HG03442 (cell line): Measurements from ENCODE around the gene MPPED2.

Experiments
- ATAC-seq: cut with Tn5 transposase; IDR thresholded peaks from one replicate; pipeline ENCODE4 v1.9.1; 2021; ENCODE audit warnings: mild to moderate bottlenecking, moderate library complexity; ENCODE audit not compliant: unreplicated experiment

MPPED2 gene

DNA sequence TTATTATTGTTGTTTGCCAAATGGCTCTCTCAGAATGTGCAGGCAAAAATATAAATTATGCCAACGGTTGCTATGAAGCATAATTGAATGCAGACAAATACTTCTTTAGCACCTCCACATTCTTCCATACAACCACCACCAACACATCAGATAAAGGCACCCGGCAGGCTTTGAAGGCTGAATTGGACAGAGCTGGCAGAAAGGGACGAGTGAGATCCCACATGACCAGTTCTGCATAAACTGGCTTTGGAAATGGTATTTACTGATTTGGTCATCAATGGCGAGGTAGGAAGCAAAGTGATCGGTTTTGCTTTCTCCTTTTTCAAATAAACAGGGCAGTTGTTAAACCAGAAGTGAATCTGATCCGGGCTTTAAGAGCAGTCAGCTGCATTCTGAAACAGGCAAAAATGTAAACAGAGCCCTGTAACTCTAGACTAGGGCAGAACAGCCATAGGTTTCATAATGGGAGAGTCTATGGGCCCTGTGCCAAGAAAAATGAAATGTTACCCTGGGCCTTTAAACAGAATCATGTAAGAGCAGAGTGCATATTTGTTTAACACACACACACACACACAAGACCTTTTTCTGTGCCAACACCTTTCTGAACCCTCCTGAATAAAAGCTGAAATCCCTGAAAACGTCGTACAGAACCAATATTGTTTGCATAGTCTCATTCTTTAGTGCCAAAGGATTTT lies 97.7 kb downstream of the MPPED2 start:
- no peak for ATAC-seq

DNA sequence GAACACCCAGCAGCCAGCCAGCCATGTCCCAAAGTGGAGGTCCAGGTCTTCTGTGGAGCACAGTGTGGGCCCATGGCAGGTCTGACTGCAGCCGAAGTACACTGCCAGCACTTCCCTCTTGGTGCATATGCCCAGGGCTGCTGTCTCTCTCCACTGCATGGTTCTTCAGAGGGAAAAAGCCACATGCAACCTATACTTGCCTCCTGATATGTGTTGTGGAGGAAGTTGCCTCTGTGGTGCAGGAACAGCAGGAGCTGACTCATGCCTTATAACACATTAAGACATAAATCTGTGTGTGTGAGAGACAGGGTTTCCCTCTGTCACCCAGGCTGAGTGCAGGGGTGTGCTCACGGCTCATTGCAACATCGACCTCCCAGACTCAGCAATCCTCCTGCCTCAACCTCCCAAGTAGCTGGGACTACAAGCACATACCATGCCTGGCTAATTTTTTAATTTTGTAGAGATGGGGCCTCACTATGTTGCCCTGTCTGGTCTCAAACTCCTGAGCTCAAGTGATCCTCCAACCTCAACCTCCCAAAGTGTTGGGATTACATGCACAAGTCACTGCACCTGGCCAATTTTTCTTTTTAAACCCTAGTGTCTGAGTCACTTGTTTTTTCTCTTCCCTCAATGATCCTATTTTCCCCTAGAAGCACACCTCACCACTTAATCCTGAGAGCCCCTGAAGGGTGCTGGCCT lies 98.8 kb downstream of the MPPED2 start:
- no peak for ATAC-seq

DNA sequence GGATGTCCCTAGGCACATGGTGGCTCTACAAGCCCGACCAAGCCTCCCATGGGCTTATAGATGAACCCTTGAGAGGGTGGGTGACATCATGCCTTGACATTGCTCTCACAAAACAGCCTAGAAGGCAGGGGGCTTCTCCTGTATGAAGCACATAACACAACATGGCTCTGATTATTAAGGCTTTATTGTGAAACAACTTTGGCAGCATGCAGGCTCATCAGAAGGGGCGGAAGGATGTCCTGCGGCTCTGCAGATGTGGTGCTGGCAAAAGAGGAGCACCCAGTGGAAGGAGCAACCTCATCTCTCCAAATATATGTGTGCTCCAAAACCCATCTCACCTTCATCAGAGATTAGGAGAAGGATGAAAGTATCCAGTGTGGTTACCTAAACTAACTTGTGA lies 100.4 kb downstream of the MPPED2 start:
- no peak for ATAC-seq

DNA sequence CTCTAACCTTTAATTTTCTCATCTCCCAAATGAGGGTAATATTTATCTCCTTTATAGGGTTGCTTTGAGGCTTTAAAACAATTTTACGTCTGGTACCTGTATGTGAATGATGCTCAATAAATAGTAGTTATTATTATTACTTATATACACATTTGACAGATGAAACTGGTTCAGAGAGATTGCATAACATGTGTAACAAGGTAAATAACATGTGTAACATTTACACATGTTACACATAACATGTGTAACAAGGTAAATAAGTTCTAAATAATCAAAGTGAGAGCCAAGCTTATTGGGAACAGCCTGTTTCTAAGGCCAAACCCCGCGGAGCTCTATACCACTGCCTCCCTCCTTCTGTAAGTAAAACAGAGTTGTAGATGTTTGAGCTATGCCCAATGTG lies 100.9 kb downstream of the MPPED2 start:
- ATAC-seq = no peak

DNA sequence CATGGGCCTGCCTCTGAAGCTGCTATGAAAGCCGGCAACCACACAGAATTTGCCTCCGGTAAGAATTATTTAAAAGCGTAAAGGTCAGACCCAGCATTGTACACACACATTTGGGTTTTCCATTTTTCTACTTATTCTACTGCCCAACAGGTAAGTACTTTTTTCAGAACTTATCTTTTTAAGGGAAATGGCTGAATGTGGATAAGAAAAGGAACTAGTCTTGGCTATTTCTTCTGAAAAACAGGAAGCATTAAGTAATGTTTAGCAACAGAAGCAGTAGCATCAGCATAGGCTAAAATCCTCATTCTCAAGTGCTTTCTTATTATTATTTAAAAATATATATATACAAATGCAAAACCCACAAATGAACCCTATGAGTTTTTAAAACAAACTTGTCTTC lies 103.1 kb downstream of the MPPED2 start:
- ATAC-seq = no peak

DNA sequence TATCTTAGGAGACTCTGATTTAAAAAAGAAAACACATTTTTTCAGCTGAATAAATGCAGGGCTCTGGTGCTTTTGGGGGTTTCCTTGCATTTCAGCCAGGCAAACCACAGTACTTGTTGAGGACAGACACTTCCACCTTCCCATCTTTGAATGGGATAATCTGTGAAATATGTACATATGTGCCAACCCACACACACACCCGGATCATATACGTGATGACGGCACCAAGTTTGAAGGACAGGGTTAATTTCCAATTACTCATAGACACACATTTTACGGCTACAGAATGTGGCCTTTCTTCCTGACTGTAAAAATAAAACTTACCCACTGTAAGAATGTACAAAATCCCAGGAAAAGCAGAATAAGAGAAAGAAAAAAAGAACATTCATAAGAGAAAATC lies 104.4 kb downstream of the MPPED2 start:
- no peak for ATAC-seq

DNA sequence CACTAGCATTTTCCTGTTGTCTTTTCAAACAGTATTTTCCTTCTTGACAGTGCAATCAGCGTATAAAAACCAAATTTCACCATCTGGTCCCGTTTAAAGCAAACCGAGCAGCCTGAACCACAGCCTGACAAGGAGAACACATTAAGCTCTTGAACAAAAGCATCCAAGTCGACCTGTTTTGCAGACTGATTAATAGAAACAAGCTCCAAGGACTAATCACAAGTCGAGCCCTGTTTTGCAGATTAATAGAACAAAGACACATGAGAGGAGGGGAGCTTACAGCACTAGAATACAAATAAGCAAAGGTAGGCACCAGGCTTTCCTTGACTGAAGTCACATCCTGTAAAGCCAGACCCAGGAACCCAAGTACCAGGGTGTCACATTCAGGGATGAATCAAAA lies 104.8 kb downstream of the MPPED2 start:
- ATAC-seq = no peak

DNA sequence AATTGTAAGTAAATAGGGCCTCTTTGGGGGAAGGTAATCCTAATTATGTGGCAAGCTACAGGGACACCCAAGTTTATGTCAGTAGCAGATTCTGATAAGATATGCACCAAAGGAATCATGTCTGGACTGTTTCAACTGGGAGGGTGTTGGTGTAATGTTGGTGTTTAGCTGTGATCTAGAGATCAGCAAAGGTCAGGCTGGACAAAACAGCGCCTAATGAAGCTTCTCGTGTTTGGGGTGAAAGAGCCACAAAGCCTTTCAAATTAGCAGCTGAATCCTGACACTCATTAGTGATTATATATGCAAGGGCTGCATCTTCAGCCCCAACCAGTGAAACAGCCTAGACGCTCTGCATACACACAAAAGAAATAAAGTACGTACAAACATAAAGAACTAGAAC lies 106.3 kb downstream of the MPPED2 start:
- ATAC-seq = no peak

DNA sequence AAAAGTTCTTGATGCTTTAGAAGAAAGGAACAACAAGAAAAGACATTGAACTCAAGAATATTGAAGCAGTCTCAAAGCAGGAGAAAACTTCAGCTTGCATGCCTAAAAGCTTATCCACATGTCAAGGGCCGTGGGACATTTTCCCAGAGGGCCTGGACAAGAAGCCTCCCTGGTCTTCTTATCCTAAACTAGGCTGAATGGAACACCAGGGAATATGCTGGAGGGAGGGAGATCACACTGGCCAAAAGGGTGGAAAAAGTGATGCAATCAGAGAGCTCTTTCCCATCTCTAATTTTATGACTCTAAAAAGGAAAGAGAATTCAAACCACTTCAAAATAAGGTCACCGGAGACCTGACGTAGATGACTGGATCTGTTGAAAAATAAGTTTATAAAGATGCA lies 107.2 kb downstream of the MPPED2 start:
- no peak for ATAC-seq

DNA sequence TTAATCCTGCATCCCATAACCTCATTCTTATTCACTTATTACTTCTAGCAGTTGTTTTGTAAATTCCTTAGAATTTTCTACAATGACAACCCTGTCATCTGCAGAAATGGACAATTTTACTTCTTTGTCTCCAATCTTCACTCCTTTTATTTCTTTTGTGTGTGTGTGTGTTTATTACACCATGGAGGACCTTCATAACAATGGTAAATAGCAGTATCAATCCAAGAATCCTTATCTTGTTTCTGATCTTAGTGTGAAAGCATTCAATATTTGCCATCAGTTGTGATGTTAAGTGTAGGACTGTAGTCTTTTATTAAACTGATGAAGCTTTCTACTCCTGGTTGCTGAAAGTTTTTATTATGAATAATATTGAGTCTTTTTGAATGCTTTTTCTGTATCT lies 109.1 kb downstream of the MPPED2 start:
- no peak for ATAC-seq

DNA sequence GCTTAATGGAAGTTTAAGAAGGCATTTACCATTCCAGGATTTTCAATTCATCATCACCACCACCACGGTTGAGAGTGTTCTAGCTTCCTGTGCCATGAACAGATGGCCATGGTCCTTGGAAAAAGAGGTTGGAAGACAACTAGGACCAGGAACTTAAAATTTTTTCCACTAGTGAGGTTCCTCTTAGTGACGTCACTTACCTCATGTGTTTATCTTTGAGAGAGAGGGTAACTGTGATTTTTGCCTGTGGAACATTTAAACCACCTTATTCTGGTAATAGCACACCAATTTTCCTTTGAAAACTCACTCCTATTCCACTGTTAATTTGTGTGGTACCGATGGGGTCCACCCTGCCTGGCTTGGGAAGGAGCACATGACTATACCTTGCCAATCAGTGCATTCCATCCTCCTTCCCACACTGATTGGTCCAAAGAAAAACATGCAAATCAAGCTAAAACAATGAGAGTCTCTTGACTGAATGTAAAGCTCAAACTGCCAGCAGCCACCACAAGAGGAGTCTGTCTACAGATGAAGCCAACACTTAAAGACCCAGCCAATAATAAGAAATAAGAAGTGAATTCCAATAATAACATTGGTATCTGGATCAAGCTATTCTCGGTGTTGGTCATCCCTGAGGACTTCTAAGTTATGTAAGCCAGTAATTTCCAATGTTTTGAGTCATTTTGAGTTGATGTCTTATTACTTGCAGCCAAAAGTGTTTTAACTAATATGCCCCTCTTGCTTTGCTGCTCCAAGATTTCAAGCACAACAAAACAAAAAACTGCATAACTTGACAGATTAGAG lies 111.8 kb downstream of the MPPED2 start:
- ATAC-seq = no peak

DNA sequence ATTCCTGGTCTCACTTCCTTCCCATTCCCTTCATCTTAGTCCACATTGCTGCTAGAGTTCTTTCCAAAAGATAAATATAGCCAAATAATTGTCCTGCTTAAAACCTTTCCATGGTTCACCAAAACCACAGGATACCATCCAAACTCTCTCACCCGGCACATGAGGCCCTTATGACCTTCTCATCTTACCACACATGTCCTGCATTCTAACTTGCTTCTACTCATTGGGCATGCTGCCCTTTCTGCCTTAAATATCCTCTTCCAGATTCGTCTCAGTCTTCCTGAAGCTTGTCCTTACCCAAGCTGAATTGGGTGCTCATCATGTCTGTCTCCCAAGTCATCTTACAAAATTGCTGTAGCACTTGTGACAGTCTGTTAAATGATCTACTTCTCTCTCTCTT lies 114.9 kb downstream of the MPPED2 start:
- ATAC-seq = no peak

DNA sequence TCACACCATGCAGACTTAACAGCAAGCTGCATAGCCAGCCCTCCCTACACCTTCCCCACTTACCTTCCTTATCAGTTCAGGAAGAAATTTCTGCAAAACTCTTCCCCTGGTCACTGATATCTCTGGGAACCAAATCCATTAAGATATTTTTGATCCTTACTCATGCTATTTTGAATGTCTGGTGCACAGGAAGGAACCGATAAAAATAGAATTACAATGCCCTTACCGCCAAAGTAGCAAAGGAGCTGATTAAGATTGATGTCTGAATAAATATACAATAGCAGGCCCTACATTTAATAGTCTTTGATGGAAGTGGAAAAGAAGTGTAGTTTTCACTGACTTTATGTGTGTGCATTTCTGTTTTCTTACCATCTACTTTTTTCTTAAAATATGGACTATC lies 117.3 kb downstream of the MPPED2 start:
- ATAC-seq = no peak

DNA sequence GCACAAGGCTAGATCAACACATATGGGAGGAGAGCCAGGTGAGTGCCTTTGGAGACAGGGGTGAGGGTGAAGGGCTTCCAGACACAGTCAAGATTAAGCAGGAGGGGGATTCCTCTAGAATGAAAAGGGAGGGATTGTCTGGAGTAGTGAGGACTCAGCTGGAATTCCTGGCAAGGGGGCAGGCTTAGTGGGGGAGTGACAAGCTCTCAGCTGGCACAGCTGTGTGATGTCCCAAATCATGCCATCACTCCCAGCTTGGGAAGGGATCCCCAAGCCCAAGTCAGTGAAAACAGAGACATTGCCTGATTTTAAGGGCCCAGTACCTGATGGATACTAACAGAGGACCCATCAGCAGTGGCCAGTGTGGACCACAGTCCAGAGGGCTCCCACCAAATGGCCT lies 119.0 kb downstream of the MPPED2 start:
- no peak for ATAC-seq

DNA sequence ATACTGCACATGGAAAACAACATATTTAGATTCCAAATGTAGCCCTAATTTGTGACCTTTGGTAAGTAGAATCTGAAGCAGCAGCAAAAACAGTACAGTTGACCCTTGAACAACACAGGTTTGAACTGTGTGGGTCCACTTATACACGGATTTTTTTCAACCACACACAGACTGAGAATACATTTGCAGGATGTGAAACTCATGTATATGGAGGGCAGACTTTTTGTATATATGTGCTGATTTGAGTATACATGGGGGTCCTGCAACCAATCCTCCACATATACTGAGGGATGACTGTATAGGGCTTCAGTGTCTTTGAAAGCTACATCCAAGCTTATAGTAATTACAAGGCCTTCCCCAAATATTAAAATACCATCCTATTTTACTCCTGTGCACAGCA lies 120.5 kb downstream of the MPPED2 start:
- ATAC-seq = no peak

DNA sequence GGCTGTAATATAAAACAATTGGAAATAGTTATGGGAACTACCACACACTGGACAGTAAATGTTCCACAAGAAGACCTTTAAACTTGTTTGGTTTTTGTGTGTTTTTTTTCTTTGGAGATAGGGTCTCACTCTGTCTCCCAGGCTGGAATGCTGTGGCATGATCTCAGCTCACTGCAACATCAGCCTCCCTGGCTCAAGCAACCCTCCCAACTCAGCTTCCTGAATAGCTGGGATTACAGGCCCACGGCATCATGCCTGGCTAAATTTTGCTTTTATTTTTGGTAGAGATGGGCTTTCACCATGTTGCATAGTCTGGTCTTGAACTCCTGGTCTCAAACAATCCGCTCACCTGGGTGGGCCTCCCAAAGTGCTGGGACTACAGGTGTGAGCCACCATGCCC lies 121.0 kb downstream of the MPPED2 start:
- no peak for ATAC-seq

DNA sequence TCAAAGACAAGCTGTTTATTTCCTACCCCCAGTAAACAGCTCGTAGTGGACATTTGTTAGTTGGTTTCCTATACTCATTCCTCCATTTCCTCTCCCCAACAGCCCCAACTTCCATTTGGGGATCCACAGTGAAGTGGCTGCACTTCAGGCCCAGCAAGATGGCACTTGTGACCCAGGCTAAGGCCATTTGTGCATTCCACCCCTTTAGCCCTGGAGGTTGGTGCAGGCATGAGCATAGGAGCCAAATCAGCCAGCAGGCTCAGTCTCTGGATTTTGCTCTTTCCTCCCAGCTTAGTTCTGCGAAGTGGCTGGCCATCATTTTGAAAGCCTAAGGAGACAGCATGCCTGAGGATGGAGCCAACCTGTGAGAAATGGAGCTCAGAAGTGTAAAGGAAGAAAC lies 122.9 kb downstream of the MPPED2 start:
- no peak for ATAC-seq

DNA sequence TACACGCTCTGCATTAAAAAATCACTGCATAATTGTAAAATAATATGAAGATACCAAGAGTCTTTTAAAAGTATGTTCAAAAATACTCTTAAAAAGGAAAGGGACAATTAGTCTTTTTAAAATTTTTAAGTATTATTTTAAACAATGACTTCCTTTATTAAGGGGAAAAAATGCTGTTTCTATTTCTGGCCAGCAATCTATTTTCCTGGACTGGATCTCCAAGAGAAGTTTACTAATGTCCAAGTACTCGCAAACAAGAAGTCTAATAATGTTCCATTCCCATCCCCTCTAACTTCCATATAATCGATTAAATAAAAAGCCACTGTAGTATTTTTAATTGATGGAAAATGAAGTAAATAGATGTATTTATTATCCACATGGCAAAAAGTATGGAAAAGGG lies 123.7 kb downstream of the MPPED2 start:
- no peak for ATAC-seq

DNA sequence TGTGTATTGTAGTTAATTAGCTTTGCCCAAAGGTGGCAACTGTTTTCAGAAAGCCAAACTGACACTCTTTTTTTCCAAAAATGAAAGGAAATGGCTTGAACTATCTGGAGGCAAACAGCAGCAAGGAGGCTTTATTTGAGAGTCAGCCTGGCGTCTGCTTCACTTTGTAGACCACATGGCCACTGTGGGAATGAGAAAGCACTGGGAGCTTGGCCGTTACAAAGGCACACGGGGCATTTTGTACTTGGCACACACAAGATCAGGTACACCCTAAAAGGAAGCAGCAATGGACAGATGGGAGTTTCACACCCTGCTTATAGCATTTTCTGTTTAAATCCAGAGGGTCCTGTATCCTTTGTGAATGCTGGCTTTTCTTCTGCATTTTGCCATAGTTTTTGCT lies 126.3 kb downstream of the MPPED2 start:
- no peak for ATAC-seq

DNA sequence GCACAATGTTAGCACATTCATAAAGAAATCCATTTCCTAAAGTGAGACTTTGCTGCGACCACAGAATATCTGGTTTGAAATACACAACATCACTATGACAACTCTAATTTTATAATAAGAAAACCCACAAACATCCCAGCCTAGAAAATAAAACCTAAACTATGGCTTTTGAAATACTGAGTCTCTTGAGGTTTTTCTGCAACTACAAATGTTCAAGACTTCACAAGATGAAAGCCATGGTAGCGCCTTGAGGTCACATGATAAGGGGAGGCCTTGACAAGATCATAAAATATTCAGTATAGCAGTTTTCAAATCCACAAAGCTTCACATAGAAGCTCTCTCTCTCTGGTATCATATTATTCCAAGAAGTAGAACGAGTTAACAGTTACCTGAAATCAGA lies 126.8 kb downstream of the MPPED2 start:
- no peak for ATAC-seq

DNA sequence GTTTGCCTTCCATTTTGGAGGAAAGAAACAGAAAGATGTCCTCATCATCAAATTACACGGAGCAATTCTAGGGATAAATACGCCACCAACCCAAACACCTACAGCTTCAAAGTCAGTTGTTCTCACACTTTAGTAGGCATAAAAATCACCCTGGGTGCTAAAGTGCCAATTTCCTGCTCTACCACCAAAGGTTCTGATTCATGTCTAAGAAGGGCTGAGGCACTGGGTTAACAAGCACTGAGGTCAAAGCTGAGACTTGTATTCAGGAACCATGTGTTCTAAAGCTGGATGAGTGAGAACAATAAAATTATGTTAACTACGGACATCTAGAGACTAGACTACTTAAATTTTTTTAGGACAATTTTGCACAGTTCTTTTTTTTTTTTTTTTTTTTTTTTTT lies 127.6 kb downstream of the MPPED2 start:
- no peak for ATAC-seq

DNA sequence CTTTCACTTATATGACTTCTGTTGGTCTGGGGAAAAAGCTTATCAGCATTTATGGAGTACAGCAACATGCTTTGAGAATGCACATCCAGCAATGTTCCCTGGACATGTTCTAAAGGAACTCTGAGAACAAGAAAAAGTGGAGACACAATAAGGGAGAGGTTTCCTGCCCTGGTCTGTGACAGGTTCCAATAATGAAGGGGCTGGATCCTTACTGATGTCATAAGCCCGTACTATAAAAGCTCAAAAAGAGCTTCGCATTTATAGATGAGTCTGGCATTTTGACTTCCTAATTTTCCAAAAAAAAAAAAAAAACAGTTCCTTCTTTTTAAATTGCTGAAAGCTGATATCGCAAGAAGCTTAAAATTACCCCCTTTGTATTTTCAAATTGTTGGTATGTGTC lies 129.1 kb downstream of the MPPED2 start:
- no peak for ATAC-seq
